Liver (tissue), 9 donors: ENCODE results near the gene RNASE7. TPM values are rescaled to one million over a fixed set of nuclear protein-coding genes. Genes with fewer than 3 reads are reported as not detected.
A peak's percentile ranks its signal among the peaks of the same experiment; 100 is the strongest.

Experiments used
- DNase-seq: peaks from one replicate; pipeline ENCODE4 v3.0.0-alpha.2; 2017; ENCODE audit warnings: low spot score
- H3K27ac ChIP-seq, 2 donors: one replicate each; pipeline ENCODE4 v1.7.0; 2013; ENCODE audit warnings: inconsistent platforms in 2 of 2, low read length in 2 of 2, control low read depth in 1 of 2, low read depth in 1 of 2, mild to moderate bottlenecking in 1 of 2
- H3K27me3 ChIP-seq, 4 donors: one replicate each; pipeline versions ENCODE4 v1.6.1 to v1.7.0; 2013; ENCODE audit warnings: low read length in 3 of 4, inconsistent platforms in 1 of 4, mild to moderate bottlenecking in 1 of 4, moderate library complexity in 1 of 4; ENCODE audit not compliant: control insufficient read depth in 4 of 4, insufficient read depth in 4 of 4
- H3K36me3 ChIP-seq, 4 donors: one replicate each; pipeline versions ENCODE4 v1.6.1 to v1.7.0; 2013; ENCODE audit warnings: low read length in 3 of 4, mild to moderate bottlenecking in 3 of 4, low read depth in 1 of 4, moderate library complexity in 1 of 4; ENCODE audit not compliant: control insufficient read depth in 4 of 4, insufficient read depth in 3 of 4
- H3K4me1 ChIP-seq, 4 donors: one replicate each; pipeline versions ENCODE4 v1.6.1 to v1.7.0; 2013; ENCODE audit warnings: low read length in 3 of 4, mild to moderate bottlenecking in 3 of 4, moderate library complexity in 1 of 4; ENCODE audit not compliant: control insufficient read depth in 4 of 4, insufficient read depth in 4 of 4
- H3K4me3 ChIP-seq, 3 donors: one replicate each; pipeline versions ENCODE4 v1.6.1 to v1.7.0; 2013; ENCODE audit warnings: low read length in 3 of 3, control low read depth in 1 of 3, low read depth in 1 of 3, mild to moderate bottlenecking in 1 of 3
- H3K9ac ChIP-seq, 2 donors: one replicate each; pipeline ENCODE4 v1.7.0; 2013; ENCODE audit warnings: low read length in 2 of 2, mild to moderate bottlenecking in 2 of 2, moderate library complexity in 2 of 2, control low read depth in 1 of 2, low read depth in 1 of 2
- H3K9me3 ChIP-seq, 4 donors: one replicate each; pipeline versions ENCODE4 v1.6.1 to v1.7.0; 2013; ENCODE audit warnings: low read length in 3 of 4; ENCODE audit not compliant: control insufficient read depth in 4 of 4
- FOXA2 ChIP-seq: IDR thresholded peaks from 2 replicates; pipeline ENCODE4 v1.6.1; 2016; ENCODE audit warnings: antibody characterized with exemption
- GABPA ChIP-seq, 2 donors: IDR thresholded peaks in 1 of 2; conservative IDR thresholded peaks in 1 of 2; 2 replicates each; pipeline ENCODE4 v1.6.1; 2016; ENCODE audit warnings: antibody characterized with exemption in 2 of 2, mild to moderate bottlenecking in 1 of 2, moderate library complexity in 1 of 2
- HNF4A ChIP-seq, 2 donors: conservative IDR thresholded peaks; 2 replicates each; pipeline ENCODE4 v1.6.1; 2016; ENCODE audit warnings: antibody characterized with exemption in 2 of 2, mild to moderate bottlenecking in 2 of 2
- HNF4G ChIP-seq: IDR thresholded peaks from 2 replicates; pipeline ENCODE4 v1.6.1; 2016; ENCODE audit warnings: antibody characterized with exemption
- JUND ChIP-seq, 2 donors: IDR thresholded peaks; 2 replicates each; pipeline ENCODE4 v1.6.1; 2016; ENCODE audit warnings: antibody characterized with exemption in 2 of 2
- NR2F2 ChIP-seq: IDR thresholded peaks from 2 replicates; pipeline ENCODE4 v1.6.1; 2016; ENCODE audit warnings: antibody characterized with exemption
- RAD21 ChIP-seq, 2 donors: IDR thresholded peaks; 2 replicates each; pipeline ENCODE4 v1.6.1; 2016; ENCODE audit warnings: antibody characterized with exemption in 2 of 2, mild to moderate bottlenecking in 2 of 2
- RXRA ChIP-seq, 2 donors: IDR thresholded peaks; 2 replicates each; pipeline ENCODE4 v1.6.1; 2017 to 2018; ENCODE audit warnings: antibody characterized with exemption in 2 of 2, mild to moderate bottlenecking in 1 of 2
- SP1 ChIP-seq: IDR thresholded peaks from 2 replicates; pipeline ENCODE4 v1.6.1; 2018; ENCODE audit warnings: antibody characterized with exemption, mild to moderate bottlenecking
- YY1 ChIP-seq: IDR thresholded peaks from 2 replicates; pipeline ENCODE4 v1.6.1; 2016; ENCODE audit warnings: antibody characterized with exemption, mild to moderate bottlenecking
- WGBS: extraction: QIAGEN DNeasy Blood & Tissue Kit; methylation state at CpG from one replicate; pipeline ENCODE4 v1.1.7; 2013; 5-methylcytosine and 5-hydroxymethylcytosine counted together
- polyA plus RNA-seq, 2 donors: library from polyadenylated mRNA; stranded (reverse) in 1 of 2; unstranded in 1 of 2; fragments of 200-250 nt in 1 of 2; fragments of >200 nt in 1 of 2; fragmentation: Nextera tagmentation in 1 of 2; extraction: Ambion mirVana in 1 of 2; gene quantifications; one replicate each; pipeline versions ENCODE4 v1.2.1 to v1.2.3, GENCODE V29; 2013 to 2015
- total RNA-seq, 2 donors: library from RNA; depleted of rRNA; stranded (reverse); fragments of >200 nt; gene quantifications; one replicate each; pipeline ENCODE4 v1.2.3, GENCODE V29; 2014
- TF ChIP-seq, protein P1 (sequence below): IDR thresholded peaks from 2 replicates; pipeline ENCODE4 v1.6.1; 2016; ENCODE audit warnings: antibody characterized with exemption
- TF ChIP-seq, protein P2 (sequence below): IDR thresholded peaks from 2 replicates; pipeline ENCODE4 v1.6.1; 2016; ENCODE audit warnings: antibody characterized with exemption
- TF ChIP-seq, protein P3 (sequence below): fragments of 150-350 bp; IDR thresholded peaks from 2 replicates; pipeline ENCODE4 v1.5.1; 2017; ENCODE audit warnings: improper control_type of control experiment, low read depth, low read length; ENCODE audit not compliant: missing input control
- donor health status: healthy.
- donor health status: healthy.
- donor health status: healthy.
- donor health status: healthy.
- donor health status: healthy.

The RNASE7 gene
- total and polyA plus RNA-seq, 4 donors = 0.11 to 0.33 (median 0.12) TPM; not detected in 1

DNA sequence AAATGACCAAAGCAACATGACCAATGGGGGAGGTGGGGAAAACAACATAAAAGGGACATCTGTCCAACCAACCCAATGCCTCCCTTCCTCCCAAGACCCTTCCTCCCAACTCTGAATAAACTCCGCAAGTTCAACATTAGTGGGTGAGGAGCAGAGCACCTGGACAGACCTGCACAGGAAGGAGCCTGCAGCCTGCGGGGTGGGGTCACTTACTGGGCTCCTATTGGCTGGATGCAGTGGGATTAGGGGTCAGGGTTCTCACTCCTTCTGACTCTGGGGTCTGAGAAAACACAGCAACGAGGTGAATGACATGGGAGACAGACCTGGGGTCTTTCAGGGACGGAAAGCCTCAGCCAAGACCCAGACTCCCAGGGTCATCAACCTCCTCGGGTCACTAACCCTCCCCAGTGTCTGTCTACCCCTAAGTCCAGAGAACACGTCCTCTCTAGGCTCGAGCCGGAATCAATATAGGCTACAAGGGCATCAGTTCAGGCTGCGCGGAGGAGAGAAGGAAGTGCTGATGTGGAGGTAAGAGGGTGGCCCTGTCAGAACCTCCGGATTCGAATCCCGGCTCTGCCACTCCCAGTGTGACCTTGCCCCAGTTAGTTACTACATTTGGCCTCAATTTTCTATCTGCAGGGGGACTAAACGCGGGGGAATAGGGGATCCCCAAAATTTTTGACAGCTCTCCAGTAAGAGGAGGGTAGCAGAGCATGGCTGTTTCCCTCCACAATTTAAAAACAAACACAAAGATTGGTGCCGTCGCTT is 18.2 kb upstream of the RNASE7 start:
- TF ChIP-seq NR2F2 (peak; percentile 96), RAD21 (IDR thresholded peaks at IDR 0.05) (peak in 1 of 2 donors; percentile 45), HNF4A (conservative IDR thresholded peaks at IDR 0.05) (peak; percentile 94 to 99), JUND (IDR thresholded peaks at IDR 0.05) (peak in 1 of 2 donors; percentile 31), HNF4G (peak; percentile 92), RXRA (IDR thresholded peaks at IDR 0.05) (peak; percentile 98 to 100), FOXA2 (no peak), SP1 (peak; percentile 85), GABPA (IDR thresholded peaks at IDR 0.05 in 1 of 2, conservative IDR thresholded peaks at IDR 0.05 in 1 of 2) (no peak), YY1 (no peak)
- TF ChIP-seq, protein P1, sequence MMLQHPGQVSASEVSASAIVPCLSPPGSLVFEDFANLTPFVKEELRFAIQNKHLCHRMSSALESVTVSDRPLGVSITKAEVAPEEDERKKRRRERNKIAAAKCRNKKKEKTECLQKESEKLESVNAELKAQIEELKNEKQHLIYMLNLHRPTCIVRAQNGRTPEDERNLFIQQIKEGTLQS = peak; percentile 50
- TF ChIP-seq, protein P2, sequence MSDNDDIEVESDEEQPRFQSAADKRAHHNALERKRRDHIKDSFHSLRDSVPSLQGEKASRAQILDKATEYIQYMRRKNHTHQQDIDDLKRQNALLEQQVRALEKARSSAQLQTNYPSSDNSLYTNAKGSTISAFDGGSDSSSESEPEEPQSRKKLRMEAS = peak; percentile 48
- peaks cover 5 to 30% (median 24%) of the 10 kb centered on the region in 4 donors for H3K36me3 ChIP-seq
- peak; percentile 64 for DNase-seq
- peak overlapping the region; percentile 50 to 67 for H3K9ac ChIP-seq
- H3K4me1 ChIP-seq = peaks cover 3 to 52% (median 41%) of the 10 kb centered on the region in 4 donors
- peak overlapping the region; percentile 77 to 87 for H3K27ac ChIP-seq
- no peaks in the 10 kb centered on the region for H3K27me3 ChIP-seq
- no peaks in the 10 kb centered on the region for H3K9me3 ChIP-seq
- H3K4me3 ChIP-seq = peak overlapping the region; percentile 70 to 89 (median 82)
- 9% methylated on average over 17 of the region's 17 CpGs for WGBS

DNA sequence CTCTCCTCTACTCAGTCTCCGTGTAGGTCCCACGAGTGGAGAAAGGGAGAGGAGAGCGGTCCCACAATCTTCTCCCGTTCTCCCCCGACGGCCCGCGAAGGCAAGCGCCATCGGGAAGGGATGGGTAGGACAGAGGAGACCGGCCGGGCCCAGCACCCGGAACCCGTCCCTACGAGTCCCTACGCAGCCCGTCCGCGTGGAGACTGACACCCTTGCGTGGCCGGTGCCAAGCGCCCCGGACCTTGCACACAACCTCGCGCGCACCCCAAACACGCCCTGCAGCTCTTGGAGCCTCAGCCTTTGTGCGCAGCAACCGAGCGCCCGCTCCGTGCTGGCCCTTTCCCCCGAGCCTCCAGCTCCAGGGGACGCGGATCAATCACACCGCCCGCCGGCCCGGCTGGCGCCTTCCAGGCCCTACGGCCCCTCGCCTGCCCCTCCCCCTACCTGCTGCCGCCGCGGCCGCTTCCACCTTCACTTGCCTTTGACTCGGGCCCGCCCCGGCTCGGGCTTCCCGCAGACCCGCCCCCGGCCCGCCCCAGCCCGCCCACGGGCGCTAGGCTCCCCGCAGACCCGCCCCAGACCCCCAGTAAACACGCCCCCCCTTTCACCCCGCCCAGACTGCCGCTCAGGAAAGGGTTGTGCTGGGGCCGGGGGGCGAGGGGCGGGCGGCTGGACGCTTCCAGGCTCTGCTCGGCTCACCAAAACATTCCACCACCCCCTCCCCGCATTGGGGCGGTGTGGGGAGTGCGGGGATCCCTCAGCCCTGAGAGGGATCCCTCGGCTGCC is 17.4 kb upstream of the RNASE7 start, which contains the start of gene NDRG2:
Gene NDRG2, minus strand, starts transcription at position 477 of the 786 bp plus-strand sequence. CDS start 1,746 bp downstream, outside the sequence.
- WGBS = under 1% methylated on average over 72 of the region's 72 CpGs
- TF ChIP-seq, protein P3, sequence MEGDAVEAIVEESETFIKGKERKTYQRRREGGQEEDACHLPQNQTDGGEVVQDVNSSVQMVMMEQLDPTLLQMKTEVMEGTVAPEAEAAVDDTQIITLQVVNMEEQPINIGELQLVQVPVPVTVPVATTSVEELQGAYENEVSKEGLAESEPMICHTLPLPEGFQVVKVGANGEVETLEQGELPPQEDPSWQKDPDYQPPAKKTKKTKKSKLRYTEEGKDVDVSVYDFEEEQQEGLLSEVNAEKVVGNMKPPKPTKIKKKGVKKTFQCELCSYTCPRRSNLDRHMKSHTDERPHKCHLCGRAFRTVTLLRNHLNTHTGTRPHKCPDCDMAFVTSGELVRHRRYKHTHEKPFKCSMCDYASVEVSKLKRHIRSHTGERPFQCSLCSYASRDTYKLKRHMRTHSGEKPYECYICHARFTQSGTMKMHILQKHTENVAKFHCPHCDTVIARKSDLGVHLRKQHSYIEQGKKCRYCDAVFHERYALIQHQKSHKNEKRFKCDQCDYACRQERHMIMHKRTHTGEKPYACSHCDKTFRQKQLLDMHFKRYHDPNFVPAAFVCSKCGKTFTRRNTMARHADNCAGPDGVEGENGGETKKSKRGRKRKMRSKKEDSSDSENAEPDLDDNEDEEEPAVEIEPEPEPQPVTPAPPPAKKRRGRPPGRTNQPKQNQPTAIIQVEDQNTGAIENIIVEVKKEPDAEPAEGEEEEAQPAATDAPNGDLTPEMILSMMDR = no peak
- Histone ChIP-seq H3K27me3 (no peaks in the 10 kb centered on the region), H3K9ac (peak within 1 kb of the TSS; percentile 50 to 67), H3K4me3 (peak within 1 kb of the TSS; percentile 70 to 89 (median 82)), H3K9me3 (no peaks in the 10 kb centered on the region), H3K4me1 (peaks cover 3 to 49% (median 39%) of the 10 kb centered on the region in 4 donors), H3K36me3 (peaks cover under 1 to 22% (median 17%) of the 10 kb centered on the region in 4 donors), H3K27ac (peak within 1 kb of the TSS; percentile 87 to 88)
- DNase-seq = peak; percentile 78
